BJ (cell line): ENCODE data around the gene CLINT1. TPM values are rescaled to one million over a fixed set of nuclear protein-coding genes. Genes with fewer than 3 reads are reported as not detected.
A peak's percentile ranks its signal among the peaks of the same experiment; 100 is the strongest.

Experiments
- CTCF ChIA-PET: fragments of 350-600 bp; formaldehyde crosslinking; extraction: SDS; loops from one replicate; lab custom pipeline; 2021; ENCODE audit warnings: antibody characterized with exemption, inconsistent platforms; lab: Yijun Ruan, JAX
- POLR2A ChIA-PET: fragments of 300-600 bp; sonication (Branson Sonifier 250); formaldehyde crosslinking; extraction: SDS; loops from one replicate; lab custom pipeline; 2021; ENCODE audit warnings: antibody characterized with exemption; lab: Charles Lee
- DNase-seq: peaks from one replicate; pipeline ENCODE4 v3.0.0-alpha.2; 2011; ENCODE audit warnings: low read depth
- H3K27me3 ChIP-seq: 2 replicates; pipeline ENCODE4 v1.6.0; 2011; ENCODE audit warnings: low read length; ENCODE audit not compliant: control insufficient read depth, insufficient read depth
- H3K36me3 ChIP-seq: 2 replicates; pipeline ENCODE4 v1.5.1; 2011; ENCODE audit warnings: low read length; ENCODE audit not compliant: control insufficient read depth, insufficient read depth
- H3K4me3 ChIP-seq: 2 replicates; pipeline ENCODE4 v1.5.1; 2011; ENCODE audit warnings: low read depth, mild to moderate bottlenecking, control low read depth, low read length
- CTCF ChIP-seq: IDR thresholded peaks from 2 replicates; pipeline ENCODE4 v1.5.1; 2011; ENCODE audit warnings: low read depth, mild to moderate bottlenecking, control low read depth, inconsistent platforms, low read length, moderate library complexity; ENCODE audit not compliant: insufficient read depth
- polyA plus RNA-seq: library from polyadenylated mRNA; depleted of rRNA; stranded (reverse); fragments of >200 nt; gene quantifications from 2 replicates; pipeline ENCODE4 v1.2.3, GENCODE V29; 2011

The CLINT1 gene
- polyA plus RNA-seq, 1 experiment = 164 TPM

GRCh38 chr5:157819502-157820115, 39.3 kb downstream of the CLINT1 start:
- Histone ChIP-seq H3K4me3 (no peak overlapping the region), H3K36me3 (no peaks in the 10 kb centered on the region), H3K27me3 (no peaks in the 10 kb centered on the region)
- CTCF ChIA-PET = interaction anchor here (0.6 to 2.0 kb wide), 4 partner anchors 30 to 223 kb away, joined by 3 to 6 read pairs (median 4); no protein-coding TSS in a partner anchor
- no peak for TF ChIP-seq CTCF
- no peak for DNase-seq
- POLR2A ChIA-PET = no interaction called here

- CTCF ChIA-PET = interaction anchor here (0.8 to 2.0 kb wide), 5 partner anchors 10 to 703 kb away, joined by 3 to 10 read pairs (median 4); no protein-coding TSS in a partner anchor
- TF ChIP-seq CTCF = no peak
- POLR2A ChIA-PET = no interaction called here
- 0 out of 2 replicates have a peak, but pooled peaks cover 1% of the 10 kb centered on the region for H3K36me3 ChIP-seq
- DNase-seq = no peak
- no peak overlapping the region for H3K4me3 ChIP-seq
- H3K27me3 ChIP-seq = no peaks in the 10 kb centered on the region
Measured at GRCh38 chr5:157818368-157818767, 40.6 kb downstream of the CLINT1 start.

- no peak for DNase-seq
- H3K4me3 ChIP-seq = no peak overlapping the region
- no peak for TF ChIP-seq CTCF
- CTCF ChIA-PET = interaction anchor here (0.7 to 2.0 kb wide), 15 partner anchors 8 to 1315 kb away, joined by 3 to 10 read pairs (median 4); no protein-coding TSS in a partner anchor
- H3K36me3 ChIP-seq = peaks cover 2% of the 10 kb centered on the region
- POLR2A ChIA-PET = no interaction called here
- H3K27me3 ChIP-seq = no peaks in the 10 kb centered on the region
Measured at GRCh38 chr5:157817928-157818327, 41.0 kb downstream of the CLINT1 start.

- no peak for TF ChIP-seq CTCF
- POLR2A ChIA-PET = no interaction called here
- DNase-seq = no peak
- H3K27me3 ChIP-seq = no peaks in the 10 kb centered on the region
- H3K4me3 ChIP-seq = no peak overlapping the region
- CTCF ChIA-PET = interaction anchor here (0.7 to 2.0 kb wide), 16 partner anchors 9 to 1315 kb away, joined by 3 to 10 read pairs (median 4); no protein-coding TSS in a partner anchor
- H3K36me3 ChIP-seq = peaks cover 4% of the 10 kb centered on the region
Measured at GRCh38 chr5:157817387-157817702, 41.6 kb downstream of the CLINT1 start.

GRCh38 chr5:157816682-157817386, 42.1 kb downstream of the CLINT1 start:
- H3K27me3 ChIP-seq = no peaks in the 10 kb centered on the region
- CTCF ChIA-PET = interaction anchor here (0.7 to 2.0 kb wide), 16 partner anchors 9 to 1316 kb away, joined by 3 to 10 read pairs (median 4); no protein-coding TSS in a partner anchor

More at GRCh38 chr5:157816682-157817386, 42.1 kb downstream of the CLINT1 start:
- TF ChIP-seq CTCF = peak; percentile 30; the same call in 1 of the 2 replicates
- Histone ChIP-seq H3K36me3 (peaks cover 4% of the 10 kb centered on the region), H3K4me3 (no peak overlapping the region)
- DNase-seq = no peak
- POLR2A ChIA-PET = no interaction called here
